ENCODE data around the gene FCRL1. TPM values are rescaled to one million over a fixed set of nuclear protein-coding genes. Genes with fewer than 3 reads are reported as not detected.

The FCRL1 gene
- total and polyA plus RNA-seq, 2 donors (not counting 3 experiments of a cell fraction or from before 2014, with no cell fraction given), result not detected

GRCh38 chr1:157798211-157798610 lies 21.7 kb downstream of the FCRL1 start:
- Histone ChIP-seq H3K9ac (replicated peaks; ENCODE audit: extremely low read depth, insufficient read depth, low read length) (no peak overlapping the region), H3K79me2 (ENCODE audit: control insufficient read depth, insufficient read depth, low read length) (no peaks in the 10 kb centered on the region), H3K27me3 (ENCODE audit: control insufficient read depth in 2 of 2, insufficient read depth in 2 of 2, low read length in 2 of 2) (no peaks in the 10 kb centered on the region), H3K4me3 (replicated peaks in 1 of 3; ENCODE audit: insufficient read depth in 1 of 3, low read depth in 1 of 3, low read length in 3 of 3) (no peak overlapping the region), H3K9me1 (replicated peaks; ENCODE audit: control insufficient read depth, extremely low read depth, insufficient read depth, low read length) (no peaks in the 10 kb centered on the region), H4K20me1 (replicated peaks; ENCODE audit: control insufficient read depth, extremely low read depth, insufficient read depth, low read length) (no peaks in the 10 kb centered on the region), H2AFZ (ENCODE audit: low read depth, low read length) (no peak overlapping the region), H3K36me3 (ENCODE audit: control insufficient read depth in 2 of 2, extremely low read depth in 1 of 2, insufficient read depth in 2 of 2, low read length in 2 of 2) (no peaks in the 10 kb centered on the region), H3K27ac (ENCODE audit: insufficient read depth, low read depth, low read length) (no peak overlapping the region), H3K4me2 (ENCODE audit: insufficient read depth, low read length) (no peak overlapping the region), H3K4me1 (ENCODE audit: control insufficient read depth, extremely low read depth, insufficient read depth, low read length) (no peaks in the 10 kb centered on the region), H3K9me3 (replicated peaks; ENCODE audit: control insufficient read depth, insufficient read depth, low read length) (no peaks in the 10 kb centered on the region)
- dilution Hi-C loops (cut with MboI; ENCODE audit: extremely low pct_ligation_motif_present, low sequenced_read_pairs) (no loop called here), intact Hi-C loops (cut with micrococcal nuclease) (no loop called here)
- ChIA-PET CTCF (no interaction called here), POLR2A (no interaction called here)
- TF ChIP-seq, protein P1, sequence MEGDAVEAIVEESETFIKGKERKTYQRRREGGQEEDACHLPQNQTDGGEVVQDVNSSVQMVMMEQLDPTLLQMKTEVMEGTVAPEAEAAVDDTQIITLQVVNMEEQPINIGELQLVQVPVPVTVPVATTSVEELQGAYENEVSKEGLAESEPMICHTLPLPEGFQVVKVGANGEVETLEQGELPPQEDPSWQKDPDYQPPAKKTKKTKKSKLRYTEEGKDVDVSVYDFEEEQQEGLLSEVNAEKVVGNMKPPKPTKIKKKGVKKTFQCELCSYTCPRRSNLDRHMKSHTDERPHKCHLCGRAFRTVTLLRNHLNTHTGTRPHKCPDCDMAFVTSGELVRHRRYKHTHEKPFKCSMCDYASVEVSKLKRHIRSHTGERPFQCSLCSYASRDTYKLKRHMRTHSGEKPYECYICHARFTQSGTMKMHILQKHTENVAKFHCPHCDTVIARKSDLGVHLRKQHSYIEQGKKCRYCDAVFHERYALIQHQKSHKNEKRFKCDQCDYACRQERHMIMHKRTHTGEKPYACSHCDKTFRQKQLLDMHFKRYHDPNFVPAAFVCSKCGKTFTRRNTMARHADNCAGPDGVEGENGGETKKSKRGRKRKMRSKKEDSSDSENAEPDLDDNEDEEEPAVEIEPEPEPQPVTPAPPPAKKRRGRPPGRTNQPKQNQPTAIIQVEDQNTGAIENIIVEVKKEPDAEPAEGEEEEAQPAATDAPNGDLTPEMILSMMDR (IDR thresholded peaks at IDR 0.05; ENCODE audit: extremely low read depth in 1 of 2, insufficient read depth in 1 of 2, low read depth in 1 of 2, low read length in 2 of 2), result no peak
- TF ChIP-seq JUN (IDR thresholded peaks at IDR 0.05; ENCODE audit: borderline replicate concordance, insufficient read depth, insufficient read length, low read depth) (no peak), EZH2 (IDR thresholded peaks at IDR 0.05; ENCODE audit: borderline replicate concordance, low read depth, low read length, severe bottlenecking) (no peak), MYC (IDR thresholded peaks at IDR 0.05; ENCODE audit: low read depth, low read length) (no peak), GATA2 (IDR thresholded peaks at IDR 0.05; ENCODE audit: insufficient read depth, insufficient read length, low read depth, low read length) (no peak), FOS (IDR thresholded peaks at IDR 0.05; ENCODE audit: borderline replicate concordance, insufficient read depth, low read length) (no peak), POLR2A (IDR thresholded peaks at IDR 0.05; ENCODE audit: low read depth, low read length) (no peak), POLR2AphosphoS5 (IDR thresholded peaks at IDR 0.05; ENCODE audit: insufficient read depth, low read depth, low read length) (no peak)
- TF ChIP-seq, protein P2, sequence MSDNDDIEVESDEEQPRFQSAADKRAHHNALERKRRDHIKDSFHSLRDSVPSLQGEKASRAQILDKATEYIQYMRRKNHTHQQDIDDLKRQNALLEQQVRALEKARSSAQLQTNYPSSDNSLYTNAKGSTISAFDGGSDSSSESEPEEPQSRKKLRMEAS (IDR thresholded peaks at IDR 0.05; ENCODE audit: insufficient read depth, insufficient read length), result no peak
- DNase-seq (ENCODE audit: low read depth, low spot score) (no peak), FAIRE-seq (no peak)
- no TSS peak for BruUV-seq (replicated peaks)
